Colonic mucosa (tissue), 4 donors: Measurements from ENCODE around the gene ADAMTS2. TPM values are rescaled to one million over a fixed set of nuclear protein-coding genes. Genes with fewer than 3 reads are reported as not detected.

Experiments
- DNase-seq: peaks from one replicate; pipeline ENCODE4 v3.0.0-alpha.2; 2020
- H3K27ac ChIP-seq: fragments of 200-600 bp; one replicate; pipeline ENCODE4 v1.8.0; 2021
- H3K27me3 ChIP-seq: fragments of 200-600 bp; one replicate; pipeline ENCODE4 v1.8.0; 2021
- H3K36me3 ChIP-seq: fragments of 200-600 bp; one replicate; pipeline ENCODE4 v1.8.0; 2021
- H3K4me1 ChIP-seq: fragments of 200-600 bp; one replicate; pipeline ENCODE4 v1.8.0; 2021; ENCODE audit warnings: mild to moderate bottlenecking
- H3K4me3 ChIP-seq: fragments of 200-600 bp; one replicate; pipeline ENCODE4 v1.8.0; 2021
- H3K9ac ChIP-seq, 2 donors: one replicate each; pipeline ENCODE4 v1.7.0; 2013; ENCODE audit warnings: control low read depth in 2 of 2, low read depth in 2 of 2, low read length in 2 of 2
- H3K9me3 ChIP-seq: fragments of 200-600 bp; one replicate; pipeline ENCODE4 v1.8.0; 2021
- intact Hi-C: fragments of 100-400 bp; cut with DNase I; formaldehyde crosslinking; loops from one replicate; pipeline ENCODE4 v1.14.1; 2022
- total RNA-seq, 2 donors: library from RNA; stranded (reverse); fragmentation: NEBNext Ultra II Directional in 1 of 2; extraction: Animal tissue kit (Norgen Biotek cat#: 25700) in 1 of 2; gene quantifications; one replicate each; pipeline ENCODE4 v1.2.1, GENCODE V29; 2021
- TF ChIP-seq, protein P1 (sequence below): fragments of 200-600 bp; IDR thresholded peaks from one replicate; pipeline ENCODE4 v1.8.0; 2022; ENCODE audit warnings: antibody characterized with exemption, mild to moderate bottlenecking
- donor health status: healthy.
- donor health status: DM: no; HTN: no; CAD: no.
- donor health status: DM: no; HTN: no; CAD: no.

The ADAMTS2 gene
- total RNA-seq, 2 donors from 2014 or later, result 2.9 to 4.0 TPM

DNA sequence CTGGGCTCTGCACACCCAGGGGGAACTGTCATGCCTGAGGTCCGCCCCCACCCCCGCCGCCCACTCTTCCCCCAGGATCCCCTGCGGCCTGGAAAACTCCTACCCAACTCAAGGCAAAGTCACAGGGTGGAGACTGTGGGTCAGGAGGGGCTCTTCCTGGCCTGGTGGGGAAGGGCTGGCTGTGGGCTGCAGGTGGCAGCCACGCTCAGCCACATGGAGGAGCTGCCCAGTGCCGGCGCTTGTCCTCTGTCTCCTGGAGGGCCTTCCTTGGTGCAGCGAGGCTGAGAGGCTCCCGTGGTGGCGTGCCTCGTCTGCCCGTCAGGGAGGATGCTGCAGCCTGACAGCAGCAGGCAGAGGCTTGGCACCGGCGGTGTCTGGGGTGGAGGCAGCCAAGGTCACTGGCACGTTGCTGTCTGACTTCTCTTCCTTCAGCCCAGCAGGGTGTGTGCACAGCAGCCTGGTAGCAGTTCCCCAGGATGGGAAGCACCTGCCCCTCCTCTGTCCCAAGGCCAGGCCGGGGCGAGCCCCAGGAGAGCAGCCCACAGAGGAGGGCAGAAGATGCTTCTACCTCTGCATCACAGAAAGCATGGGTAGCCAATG lies 78.1 kb downstream of the ADAMTS2 start:
- Histone ChIP-seq H3K27ac (no peak overlapping the region), H3K4me3 (no peak overlapping the region), H3K9me3 (no peaks in the 10 kb centered on the region), H3K36me3 (no peaks in the 10 kb centered on the region), H3K27me3 (no peaks in the 10 kb centered on the region), H3K9ac (no peak overlapping the region), H3K4me1 (no peaks in the 10 kb centered on the region)
- intact Hi-C loops, result no loop called here
- TF ChIP-seq, protein P1, sequence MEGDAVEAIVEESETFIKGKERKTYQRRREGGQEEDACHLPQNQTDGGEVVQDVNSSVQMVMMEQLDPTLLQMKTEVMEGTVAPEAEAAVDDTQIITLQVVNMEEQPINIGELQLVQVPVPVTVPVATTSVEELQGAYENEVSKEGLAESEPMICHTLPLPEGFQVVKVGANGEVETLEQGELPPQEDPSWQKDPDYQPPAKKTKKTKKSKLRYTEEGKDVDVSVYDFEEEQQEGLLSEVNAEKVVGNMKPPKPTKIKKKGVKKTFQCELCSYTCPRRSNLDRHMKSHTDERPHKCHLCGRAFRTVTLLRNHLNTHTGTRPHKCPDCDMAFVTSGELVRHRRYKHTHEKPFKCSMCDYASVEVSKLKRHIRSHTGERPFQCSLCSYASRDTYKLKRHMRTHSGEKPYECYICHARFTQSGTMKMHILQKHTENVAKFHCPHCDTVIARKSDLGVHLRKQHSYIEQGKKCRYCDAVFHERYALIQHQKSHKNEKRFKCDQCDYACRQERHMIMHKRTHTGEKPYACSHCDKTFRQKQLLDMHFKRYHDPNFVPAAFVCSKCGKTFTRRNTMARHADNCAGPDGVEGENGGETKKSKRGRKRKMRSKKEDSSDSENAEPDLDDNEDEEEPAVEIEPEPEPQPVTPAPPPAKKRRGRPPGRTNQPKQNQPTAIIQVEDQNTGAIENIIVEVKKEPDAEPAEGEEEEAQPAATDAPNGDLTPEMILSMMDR, result no peak
- no peak for DNase-seq

DNA sequence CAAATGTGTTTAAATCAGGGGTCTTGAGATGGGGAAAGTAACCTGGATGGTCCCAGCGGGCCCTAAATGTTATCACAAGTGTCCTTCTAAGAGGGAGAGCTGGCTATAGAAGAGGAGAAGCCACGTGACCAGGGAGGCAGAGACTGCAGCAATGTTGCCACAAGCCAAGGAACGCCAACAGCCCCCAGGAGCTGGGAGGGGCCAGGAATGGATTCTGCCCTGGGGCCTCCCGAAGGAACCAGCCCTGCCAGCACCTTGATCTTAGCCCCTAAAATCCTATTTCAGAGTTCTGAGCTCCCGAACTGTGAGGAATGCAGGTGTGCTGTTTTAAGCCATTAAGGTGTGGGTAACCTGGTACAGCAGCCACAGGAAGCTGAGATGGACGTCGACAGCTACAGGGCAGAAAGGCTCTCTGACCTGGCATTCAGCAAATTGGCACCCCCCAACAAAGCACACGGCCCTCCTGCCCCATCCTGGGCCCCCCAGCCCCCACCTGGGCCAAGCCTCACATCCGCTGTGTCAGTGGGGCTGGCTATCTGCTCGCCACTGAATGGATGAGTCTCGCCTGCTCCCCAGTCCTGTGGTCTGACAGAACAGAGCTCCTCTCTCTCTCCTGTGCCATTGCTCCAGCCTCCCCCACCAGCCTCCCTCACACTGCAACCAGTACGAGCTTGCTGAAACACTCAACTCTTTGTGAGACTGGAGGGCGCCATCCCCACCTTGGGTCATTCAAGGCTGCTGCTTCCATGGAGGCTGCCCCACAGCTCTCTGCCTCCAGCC lies 78.8 kb downstream of the ADAMTS2 start:
- peak overlapping the region in 1 of 2 donors; percentile 21 for H3K9ac ChIP-seq
- no peaks in the 10 kb centered on the region for H3K4me1 ChIP-seq
- no peaks in the 10 kb centered on the region for H3K9me3 ChIP-seq
- peak overlapping the region; percentile 65 for H3K27ac ChIP-seq
- H3K36me3 ChIP-seq, result no peaks in the 10 kb centered on the region
- intact Hi-C loops, result no loop called here
- TF ChIP-seq, protein P1, result no peak
- DNase-seq, result no peak
- no peak overlapping the region for H3K4me3 ChIP-seq
- H3K27me3 ChIP-seq, result no peaks in the 10 kb centered on the region

DNA sequence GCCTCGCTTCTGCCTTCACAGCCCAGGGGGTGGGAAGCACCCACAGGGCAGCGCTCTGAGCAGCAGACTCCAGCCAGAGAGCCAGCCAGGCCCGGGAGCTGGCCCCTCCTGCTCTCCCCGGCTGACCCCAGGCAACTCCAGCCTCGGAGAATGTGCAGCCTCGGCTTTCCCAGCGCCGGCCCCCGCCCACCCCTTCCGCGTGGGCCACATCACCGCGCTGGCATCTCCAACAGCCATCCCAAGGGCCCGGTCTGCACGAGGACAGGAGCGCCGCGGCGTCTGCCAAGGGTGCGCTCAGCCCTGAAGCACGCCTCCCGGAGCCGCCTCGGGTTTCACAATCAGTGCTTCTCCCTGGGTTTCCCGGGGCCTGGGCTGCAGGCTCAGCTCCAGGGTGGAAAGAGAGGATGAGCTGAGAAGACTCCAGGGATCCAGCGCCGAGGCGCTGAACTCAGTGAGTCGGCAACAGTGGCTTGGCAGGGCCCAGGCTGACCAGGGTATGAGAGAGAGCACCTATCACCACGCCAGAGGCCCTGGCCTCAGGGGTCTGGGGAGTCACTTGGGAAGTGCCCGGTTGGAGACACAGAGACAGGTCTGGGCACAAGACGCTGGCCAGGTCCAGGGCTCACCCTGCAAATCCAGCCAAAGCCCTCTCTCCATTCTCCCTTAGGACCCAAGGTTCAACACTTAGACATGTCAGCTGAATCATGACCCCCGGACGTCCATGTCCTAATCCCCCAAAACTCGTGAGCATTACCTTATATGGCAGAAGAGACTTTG lies 79.6 kb downstream of the ADAMTS2 start:
- intact Hi-C loops, result no loop called here
- Histone ChIP-seq H3K4me3 (no peak overlapping the region), H3K4me1 (no peaks in the 10 kb centered on the region), H3K27me3 (no peaks in the 10 kb centered on the region), H3K9ac (peak overlapping the region in 1 of 2 donors; percentile 21), H3K9me3 (no peaks in the 10 kb centered on the region), H3K27ac (peak overlapping the region; percentile 65), H3K36me3 (no peaks in the 10 kb centered on the region)
- TF ChIP-seq, protein P1, result no peak
- peak; percentile 66 for DNase-seq

DNA sequence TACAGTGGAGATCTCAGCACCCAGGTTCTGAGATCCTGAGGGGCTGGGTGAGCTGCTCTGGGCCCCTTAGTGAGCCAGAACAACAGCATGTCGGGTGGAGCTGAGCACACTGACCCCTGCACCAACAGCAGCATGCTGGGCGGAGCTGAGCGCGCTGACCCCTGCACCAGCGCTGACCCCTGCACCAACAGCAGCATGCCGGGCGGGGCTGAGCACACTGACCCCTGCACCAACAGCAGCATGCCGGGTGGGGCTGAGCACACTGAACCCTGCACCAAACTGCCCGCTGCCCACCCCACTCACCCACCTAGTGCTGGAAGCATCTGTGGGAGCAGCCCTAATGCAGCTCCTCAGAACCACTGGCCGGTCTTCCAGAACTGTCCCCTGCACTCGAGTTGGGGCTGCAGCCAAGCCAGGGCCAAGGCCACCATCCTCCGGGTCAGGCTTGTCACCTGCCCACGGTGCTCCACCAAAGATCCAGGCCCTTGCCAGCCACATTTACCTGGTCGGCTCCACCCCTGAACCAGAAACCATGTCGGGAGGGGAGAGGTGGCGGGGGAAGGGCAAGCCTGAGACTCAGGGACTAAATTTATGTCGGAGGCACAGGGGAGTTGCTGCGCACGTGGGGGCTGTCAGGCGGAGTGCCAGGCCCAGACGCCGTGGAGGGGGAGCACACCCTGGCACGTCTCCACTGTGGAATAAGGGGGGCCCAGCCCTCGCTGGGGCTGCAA lies 80.3 kb downstream of the ADAMTS2 start:
- Histone ChIP-seq H3K9ac (no peak overlapping the region), H3K36me3 (no peaks in the 10 kb centered on the region), H3K27me3 (no peaks in the 10 kb centered on the region), H3K4me3 (no peak overlapping the region), H3K4me1 (no peaks in the 10 kb centered on the region), H3K9me3 (no peaks in the 10 kb centered on the region), H3K27ac (peak overlapping the region; percentile 40)
- DNase-seq, result no peak
- TF ChIP-seq, protein P1, result no peak
- intact Hi-C loops, result no loop called here
